GM12873 (cell line): ENCODE results near the gene ERF.

Source experiments
- CTCF ChIP-seq: IDR thresholded peaks from 2 replicates; pipeline ENCODE4 v1.5.1; 2012; ENCODE audit warnings: low read depth, mild to moderate bottlenecking, moderate library complexity, low read length, control low read depth; ENCODE audit not compliant: insufficient read depth; ENCODE audit errors: missing control alignments

Gene ERF

GRCh38 chr19:42268704-42269477 lies 14.0 kb upstream of the ERF start, which contains the start of gene CIC:
Gene CIC (plus strand): TSS chr19:42269252. CDS start chr19:42271784, 2,532 bp downstream.
- TF ChIP-seq CTCF = no peak

- TF ChIP-seq CTCF = no peak
These were observed 13.3 kb upstream of the ERF start for GRCh38 chr19:42268142-42268703.

GRCh38 chr19:42267644-42268141 lies 12.8 kb upstream of the ERF start:
- no peak for TF ChIP-seq CTCF

GRCh38 chr19:42261763-42262162 lies 6.8 kb upstream of the ERF start:
- no peak for TF ChIP-seq CTCF

- TF ChIP-seq CTCF = no peak
These were observed 1.1 kb upstream of the ERF start for GRCh38 chr19:42255766-42256745.

GRCh38 chr19:42254089-42254849 lies 659 bp downstream of the ERF start:
- no peak for TF ChIP-seq CTCF
